K562 (cell line): ENCODE measurements around the gene STOX1.

Source experiments
- RNF2 ChIP-seq: sonication (generic); IDR thresholded peaks from 2 replicates; pipeline ENCODE4 v1.6.1; 2016
- STAT6 ChIP-seq: sonication (generic); formaldehyde crosslinking; IDR thresholded peaks from 2 replicates; pipeline ENCODE4 v1.8.1; 2023; ENCODE audit warnings: mild to moderate bottlenecking, missing genetic modification reagents

GRCh38 chr10:68832601-68833000, 5.3 kb downstream of the STOX1 start:
- TF ChIP-seq RNF2 (no peak), STAT6 (CRISPR knock-in tag) (no peak)
